H9 (cell line): ENCODE results near the gene ZBTB17. TPM values are rescaled to one million over a fixed set of nuclear protein-coding genes. Genes with fewer than 3 reads are reported as not detected.

ENCODE experiments used
- DNase-seq: peaks from one replicate; pipeline ENCODE4 v3.0.0-alpha.2; 2017
- H2AFZ ChIP-seq: one replicate; pipeline ENCODE4 v1.6.1; 2013; ENCODE audit warnings: mild to moderate bottlenecking, low read length, control low read depth, moderate library complexity
- H2AK5ac ChIP-seq: 2 replicates; pipeline ENCODE4 v1.6.1; 2013; ENCODE audit warnings: low read length, control low read depth, mixed read lengths; ENCODE audit not compliant: insufficient read length
- H2BK120ac ChIP-seq: one replicate; pipeline ENCODE4 v1.6.1; 2013; ENCODE audit warnings: low read depth, mild to moderate bottlenecking, low read length, control low read depth, inconsistent platforms; ENCODE audit not compliant: poor library complexity, severe bottlenecking
- H2BK12ac ChIP-seq: 2 replicates; pipeline ENCODE4 v1.6.1; 2013; ENCODE audit warnings: low read length, control low read depth, mixed read lengths, low read depth; ENCODE audit not compliant: insufficient read length
- H2BK15ac ChIP-seq: 2 replicates; pipeline ENCODE4 v1.6.1; 2013; ENCODE audit warnings: low read depth, low read length, control low read depth
- H2BK20ac ChIP-seq: one replicate; pipeline ENCODE4 v1.6.1; 2013; ENCODE audit warnings: low read depth, mild to moderate bottlenecking, low read length, control low read depth, inconsistent platforms; ENCODE audit not compliant: poor library complexity, severe bottlenecking
- H2BK5ac ChIP-seq: 2 replicates; pipeline ENCODE4 v1.6.1; 2013; ENCODE audit warnings: low read length, control low read depth, mixed read lengths; ENCODE audit not compliant: insufficient read length
- H3K14ac ChIP-seq: 2 replicates; pipeline ENCODE4 v1.6.1; 2013; ENCODE audit warnings: low read length, control low read depth; ENCODE audit not compliant: insufficient read depth
- H3K18ac ChIP-seq: 2 replicates; pipeline ENCODE4 v1.6.1; 2013; ENCODE audit warnings: low read depth, mild to moderate bottlenecking, mixed read lengths, low read length, control low read depth; ENCODE audit not compliant: insufficient read length
- H3K23ac ChIP-seq: 2 replicates; pipeline ENCODE4 v1.6.1; 2013; ENCODE audit warnings: low read length, control low read depth, mixed read lengths, low read depth; ENCODE audit not compliant: insufficient read length
- H3K23me2 ChIP-seq: 2 replicates; pipeline ENCODE4 v1.6.1; 2013; ENCODE audit warnings: low read depth, mild to moderate bottlenecking, mixed read lengths, low read length, control low read depth; ENCODE audit not compliant: insufficient read length, poor library complexity, severe bottlenecking
- H3K27ac ChIP-seq: 2 replicates; pipeline ENCODE4 v1.5.1; 2013; ENCODE audit warnings: low read length, control low read depth, mixed read lengths, low read depth; ENCODE audit not compliant: insufficient read length
- H3K27me3 ChIP-seq: 2 replicates; pipeline ENCODE4 v1.6.1; 2013; ENCODE audit warnings: low read length, control low read depth, inconsistent platforms; ENCODE audit not compliant: insufficient read depth
- H3K4ac ChIP-seq: 2 replicates; pipeline ENCODE4 v1.6.1; 2013; ENCODE audit warnings: low read depth, mild to moderate bottlenecking, control low read depth, inconsistent platforms, low read length, moderate library complexity
- H3K4me1 ChIP-seq: 2 replicates; pipeline ENCODE4 v1.6.1; 2013; ENCODE audit warnings: low read length, control low read depth, inconsistent platforms; ENCODE audit not compliant: insufficient read depth
- H3K4me2 ChIP-seq: 2 replicates; pipeline ENCODE4 v1.6.1; 2013; ENCODE audit warnings: low read length, control low read depth, mixed read lengths; ENCODE audit not compliant: insufficient read length, insufficient read depth
- H3K56ac ChIP-seq: 2 replicates; pipeline ENCODE4 v1.6.1; 2013; ENCODE audit warnings: low read depth, mild to moderate bottlenecking, mixed read lengths, low read length, control low read depth; ENCODE audit not compliant: insufficient read length
- H3K79me1 ChIP-seq: 2 replicates; pipeline ENCODE4 v1.6.1; 2013; ENCODE audit warnings: low read depth, mild to moderate bottlenecking, moderate library complexity, low read length, control low read depth, inconsistent platforms; ENCODE audit not compliant: insufficient read depth, poor library complexity, severe bottlenecking
- H3K79me2 ChIP-seq: 2 replicates; pipeline ENCODE4 v1.6.1; 2013; ENCODE audit warnings: low read length, control low read depth, inconsistent platforms; ENCODE audit not compliant: insufficient read depth
- H3K9ac ChIP-seq: 2 replicates; pipeline ENCODE4 v1.6.1; 2013; ENCODE audit warnings: low read length, control low read depth, mixed read lengths; ENCODE audit not compliant: insufficient read length; ENCODE audit errors: extremely low read depth
- H3K9me3 ChIP-seq: one replicate; pipeline ENCODE4 v1.6.1; 2013; ENCODE audit warnings: low read depth, low read length, inconsistent platforms; ENCODE audit not compliant: control insufficient read depth
- H3T11ph ChIP-seq: one replicate; pipeline ENCODE4 v1.6.1; 2013; ENCODE audit warnings: mild to moderate bottlenecking, low read length, control low read depth, inconsistent platforms
- H4K20me1 ChIP-seq: one replicate; pipeline ENCODE4 v1.6.1; 2013; ENCODE audit not compliant: control insufficient read depth, insufficient read length, insufficient read depth
- H4K5ac ChIP-seq: 2 replicates; pipeline ENCODE4 v1.6.1; 2013; ENCODE audit warnings: low read depth, mild to moderate bottlenecking, mixed read lengths, low read length, control low read depth; ENCODE audit not compliant: insufficient read length
- H4K8ac ChIP-seq: replicated peaks from 2 replicates; pipeline ENCODE4 v1.6.1; 2013; ENCODE audit warnings: low read length, control low read depth, mixed read lengths, low read depth; ENCODE audit not compliant: insufficient read length
- H4K91ac ChIP-seq: 2 replicates; pipeline ENCODE4 v1.6.1; 2013; ENCODE audit warnings: low read depth, mild to moderate bottlenecking, moderate library complexity, mixed read lengths, low read length, control low read depth; ENCODE audit not compliant: insufficient read length
- H3K27ac Mint-ChIP-seq, 3 experiments: 2 replicates in 2 of 3; 3 replicates in 1 of 3; pipeline ENCODE4 v1.8.0; 2020 to 2021; ENCODE audit warnings: mixed read lengths in 3 of 3, mild to moderate bottlenecking in 1 of 3, moderate library complexity in 1 of 3
- H3K27me3 Mint-ChIP-seq: 2 replicates; pipeline ENCODE4 v1.8.0; 2021; ENCODE audit warnings: low read depth, mild to moderate bottlenecking, moderate library complexity, mixed read lengths
- H3K36me3 Mint-ChIP-seq, 3 experiments: 2 replicates in 2 of 3; 3 replicates in 1 of 3; pipeline ENCODE4 v1.8.0; 2020 to 2021; ENCODE audit warnings: low read depth in 3 of 3, mixed read lengths in 3 of 3; ENCODE audit not compliant: insufficient read depth in 1 of 3
- H3K4me1 Mint-ChIP-seq, 2 experiments: 2 replicates each; pipeline ENCODE4 v1.8.0; 2020; ENCODE audit warnings: mixed read lengths in 2 of 2
- H3K4me3 Mint-ChIP-seq, 2 experiments: 2 replicates in 1 of 2; 3 replicates in 1 of 2; pipeline ENCODE4 v1.8.0; 2020 to 2021; ENCODE audit warnings: mild to moderate bottlenecking in 2 of 2, mixed read lengths in 2 of 2, moderate library complexity in 1 of 2
- H3K9me3 Mint-ChIP-seq, 2 experiments: 2 replicates in 1 of 2; 3 replicates in 1 of 2; pipeline ENCODE4 v1.8.0; 2020; ENCODE audit warnings: mild to moderate bottlenecking in 2 of 2, mixed read lengths in 2 of 2, moderate library complexity in 1 of 2
- CTCF ChIP-seq: fragments of 200-600 bp; sonication (generic); conservative IDR thresholded peaks from 3 replicates; pipeline ENCODE4 v1.8.0; 2021; ENCODE audit warnings: antibody characterized with exemption, mild to moderate bottlenecking
- WGBS: extraction: QIAGEN DNeasy Blood & Tissue Kit; methylation state at CpG from one replicate; pipeline ENCODE4 v1.1.7; 2013; ENCODE audit warnings: missing lambda C conversion rate, low lambda C conversion rate, mixed read lengths; ENCODE audit not compliant: insufficient read length; ENCODE audit errors: extremely low coverage; 5-methylcytosine and 5-hydroxymethylcytosine counted together
- total RNA-seq: library from RNA; stranded (reverse); gene quantifications from 2 replicates; pipeline ENCODE4 v1.2.1, GENCODE V29; 2021

ZBTB17 gene
- total RNA-seq, 1 experiment from 2014 or later, result 16.5 TPM

GRCh38 chr1:15950302-15950701 is 25.6 kb downstream of the ZBTB17 start:
- H4K8ac ChIP-seq, result no peak overlapping the region
- no peak overlapping the region for H3K56ac ChIP-seq
- no peak overlapping the region for H4K5ac ChIP-seq
- no peaks in the 10 kb centered on the region for H3K27me3 ChIP-seq
- H3K9me3 ChIP-seq, result no peaks in the 10 kb centered on the region
- no peak overlapping the region for H3K4ac ChIP-seq
- H4K20me1 ChIP-seq, result peaks cover 5% of the 10 kb centered on the region
- peak overlapping the region; percentile 81 to 84 (median 82); a peak in 5 of 7 replicates for H3K27ac Mint-ChIP-seq
- no peaks in the 10 kb centered on the region for H3K9me3 Mint-ChIP-seq
- no peaks in the 10 kb centered on the region for H3K79me1 ChIP-seq
- H3K27me3 Mint-ChIP-seq, result no peaks in the 10 kb centered on the region
- H3K4me3 Mint-ChIP-seq, result no peak overlapping the region; a peak in 1 of 5 replicates
- H3K23ac ChIP-seq, result no peak overlapping the region
- H2BK120ac ChIP-seq, result no peak overlapping the region
- no peak overlapping the region for H3K4me2 ChIP-seq
- H3T11ph ChIP-seq, result no peak overlapping the region
- no peak for TF ChIP-seq CTCF
- no peaks in the 10 kb centered on the region for H3K23me2 ChIP-seq
- H2BK5ac ChIP-seq, result no peak overlapping the region
- H4K91ac ChIP-seq, result no peak overlapping the region
- no peak overlapping the region for H3K9ac ChIP-seq
- H3K14ac ChIP-seq, result no peak overlapping the region
- H3K79me2 ChIP-seq, result no peaks in the 10 kb centered on the region
- H2AK5ac ChIP-seq, result no peak overlapping the region
- DNase-seq, result no peak
- peaks cover 9 to 35% (median 15%) of the 10 kb centered on the region in 3 experiments for H3K36me3 Mint-ChIP-seq
- H2BK15ac ChIP-seq, result no peak overlapping the region
- no peak overlapping the region for H2BK20ac ChIP-seq
- WGBS, result no CpG with 5 or more reads among the region's 4 CpGs
- H2BK12ac ChIP-seq, result no peak overlapping the region
- H3K4me1 ChIP-seq, result peaks cover 8% of the 10 kb centered on the region; the same call in 1 of the 2 replicates
- H3K18ac ChIP-seq, result no peak overlapping the region
- no peak overlapping the region for H3K27ac ChIP-seq
- H3K4me1 Mint-ChIP-seq, result peaks cover 53% of the 10 kb centered on the region in 2 experiments
- H2AFZ ChIP-seq, result no peak overlapping the region
